HEK293T (cell line): ENCODE measurements around the gene SLC25A51.
A peak's percentile ranks its signal among the peaks of the same experiment; 100 is the strongest.

Experiments
- CTCF ChIA-PET: fragments of 350-600 bp; formaldehyde crosslinking; extraction: SDS; loops from one replicate; lab custom pipeline; 2021; ENCODE audit warnings: antibody characterized with exemption, inconsistent platforms; lab: Yijun Ruan, JAX
- POLR2A ChIA-PET: fragments of 350-600 bp; formaldehyde crosslinking; extraction: SDS; loops from one replicate; lab custom pipeline; 2020; ENCODE audit warnings: antibody characterized with exemption, inconsistent platforms; lab: Yijun Ruan, JAX
- DNase-seq: peaks from one replicate; pipeline ENCODE4 v3.0.0; 2012; ENCODE audit warnings: mixed read lengths; ENCODE audit errors: extremely low spot score
- ARNT ChIP-seq: fragments of 450-650 bp; IDR thresholded peaks from 2 replicates; pipeline ENCODE4 v1.6.1; 2017; ENCODE audit warnings: mild to moderate bottlenecking
- BHLHE40 ChIP-seq: fragments of 450-650 bp; IDR thresholded peaks from 2 replicates; pipeline ENCODE4 v1.6.1; 2016; ENCODE audit warnings: mild to moderate bottlenecking, moderate library complexity, borderline replicate concordance
- CTBP1 ChIP-seq: fragments of 450-650 bp; IDR thresholded peaks from 2 replicates; pipeline ENCODE4 v1.6.1; 2016; ENCODE audit warnings: borderline replicate concordance
- ELF4 ChIP-seq: fragments of 450-650 bp; IDR thresholded peaks from 2 replicates; pipeline ENCODE4 v1.6.1; 2017; ENCODE audit warnings: antibody characterized with exemption
- FOXA1 ChIP-seq: fragments of 450-650 bp; IDR thresholded peaks from 2 replicates; pipeline ENCODE4 v1.6.1; 2016; ENCODE audit warnings: mild to moderate bottlenecking
- FOXK2 ChIP-seq: fragments of 450-650 bp; IDR thresholded peaks from 2 replicates; pipeline ENCODE4 v1.6.1; 2016; ENCODE audit warnings: mild to moderate bottlenecking
- FOXM1 ChIP-seq: fragments of 450-650 bp; IDR thresholded peaks from 2 replicates; pipeline ENCODE4 v1.6.1; 2017; ENCODE audit warnings: mild to moderate bottlenecking, borderline replicate concordance
- HDGF ChIP-seq: fragments of 450-650 bp; IDR thresholded peaks from 2 replicates; pipeline ENCODE4 v1.6.1; 2017; ENCODE audit warnings: antibody characterized with exemption, borderline replicate concordance
- L3MBTL2 ChIP-seq: fragments of 450-650 bp; conservative IDR thresholded peaks from 2 replicates; pipeline ENCODE4 v1.6.1; 2016; ENCODE audit warnings: mild to moderate bottlenecking
- LEF1 ChIP-seq: fragments of 450-650 bp; IDR thresholded peaks from 2 replicates; pipeline ENCODE4 v1.6.1; 2017; ENCODE audit warnings: mild to moderate bottlenecking, borderline replicate concordance
- NFRKB ChIP-seq: fragments of 450-650 bp; IDR thresholded peaks from 2 replicates; pipeline ENCODE4 v1.6.1; 2016; ENCODE audit warnings: mild to moderate bottlenecking, moderate library complexity
- SP1 ChIP-seq: fragments of 450-650 bp; IDR thresholded peaks from 2 replicates; pipeline ENCODE4 v1.6.1; 2017
- SUZ12 ChIP-seq: fragments of 450-650 bp; IDR thresholded peaks from 2 replicates; pipeline ENCODE4 v1.6.1; 2016; ENCODE audit warnings: mild to moderate bottlenecking
- TARDBP ChIP-seq: fragments of 450-650 bp; IDR thresholded peaks from 2 replicates; pipeline ENCODE4 v1.6.1; 2016
- ZNF384 ChIP-seq: fragments of 450-650 bp; IDR thresholded peaks from 2 replicates; pipeline ENCODE4 v1.6.1; 2016
- TF ChIP-seq, protein P1 (sequence below): fragments of 450-650 bp; IDR thresholded peaks from 2 replicates; pipeline ENCODE4 v1.6.1; 2016

The SLC25A51 gene

GRCh38 chr9:37903647-37904444, at the start of gene SLC25A51:
Gene SLC25A51 (minus strand): TSS chr9:37904127. CDS start chr9:37888550, 15,577 bp downstream.
- ChIA-PET POLR2A (interaction anchor here (1.6 kb wide), 1 partner anchor 119 kb away, joined by 4 read pairs; the partner anchor contains the start of gene EXOSC3), CTCF (no interaction called here)
- TF ChIP-seq SUZ12, result no peak
- TF ChIP-seq L3MBTL2, result peak; percentile 78
- TF ChIP-seq CTBP1, result peak; percentile 83; the same call in 1 of the 2 replicates
- TF ChIP-seq SP1, result no peak
- no peak for TF ChIP-seq FOXK2
- DNase-seq, result peak; percentile 89

- no peak for TF ChIP-seq FOXM1
- TF ChIP-seq LEF1, result no peak
- TF ChIP-seq L3MBTL2, result no peak
- no peak for TF ChIP-seq BHLHE40
- TF ChIP-seq ARNT, result no peak
- POLR2A ChIA-PET, result no interaction called here
- CTCF ChIA-PET, result no interaction called here
- DNase-seq, result no peak
Observed at GRCh38 chr9:37953206-37953774, 49.4 kb upstream of the SLC25A51 start.

GRCh38 chr9:37952731-37953130, 48.8 kb upstream of the SLC25A51 start:
- ChIA-PET CTCF (no interaction called here), POLR2A (no interaction called here)
- no peak for DNase-seq
- TF ChIP-seq FOXM1 (no peak), FOXA1 (no peak), ZNF384 (no peak), ARNT (no peak), BHLHE40 (no peak), CTBP1 (no peak), SUZ12 (no peak), FOXK2 (no peak), LEF1 (no peak), NFRKB (no peak)

DNA sequence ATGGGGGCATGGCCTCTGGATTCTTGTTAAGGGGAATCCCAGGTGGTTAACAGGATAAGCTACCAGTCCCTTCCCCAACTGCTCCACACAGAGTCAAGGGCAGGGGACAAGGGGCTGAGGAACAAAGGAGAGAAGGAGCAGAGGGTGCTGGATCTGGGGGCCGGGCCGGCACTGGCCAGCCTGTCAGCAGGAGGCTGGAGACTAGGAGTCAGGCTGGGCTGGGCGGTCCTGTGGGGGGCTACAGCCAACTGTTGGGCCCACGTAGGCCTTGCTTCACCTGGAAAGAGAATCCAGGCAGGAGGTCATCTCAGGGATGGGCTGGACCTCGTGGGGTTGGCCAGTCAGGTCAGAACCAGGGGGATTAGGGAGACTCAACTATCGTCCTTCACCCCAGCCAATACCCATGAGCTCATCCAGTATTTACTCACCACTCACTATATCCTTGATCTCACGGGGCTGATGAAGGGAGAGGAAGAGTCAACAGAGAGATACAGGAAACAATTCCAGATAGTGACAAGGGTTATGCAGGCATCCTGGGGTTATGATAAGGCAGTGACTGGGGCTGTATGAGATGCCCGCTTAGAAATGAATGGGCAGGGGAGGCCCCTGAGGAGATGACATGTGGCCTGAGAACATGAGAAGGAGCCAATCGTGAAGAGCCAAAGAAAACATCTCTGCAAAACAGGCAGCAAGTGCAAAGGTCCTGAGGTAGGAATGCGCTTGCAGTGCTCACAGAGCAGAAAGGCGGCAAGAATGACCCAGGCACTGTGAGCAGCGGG, 47.9 kb upstream of the SLC25A51 start:
- ChIA-PET POLR2A (no interaction called here), CTCF (no interaction called here)
- TF ChIP-seq FOXK2, result no peak
- DNase-seq, result no peak

DNA sequence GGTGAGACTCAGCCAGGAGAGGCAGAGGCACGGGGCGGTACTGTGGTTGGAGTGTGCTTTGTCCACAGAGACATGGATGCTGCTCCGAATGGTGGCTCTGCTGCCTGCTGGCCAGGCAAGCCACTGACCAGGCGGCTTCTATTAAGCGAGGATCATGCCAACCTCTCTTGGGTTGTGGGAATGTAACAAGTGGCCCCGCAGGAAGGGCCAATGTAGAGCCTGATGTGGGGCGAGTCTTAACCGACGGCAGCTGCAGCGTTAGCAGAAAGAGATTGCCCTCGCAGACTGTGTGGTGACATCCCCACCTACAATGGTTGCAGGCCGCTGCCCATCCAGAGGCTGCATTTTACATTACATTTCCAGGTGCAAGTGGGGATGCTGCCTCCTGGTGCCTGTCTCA, 46.6 kb upstream of the SLC25A51 start:
- ChIA-PET CTCF (no interaction called here), POLR2A (no interaction called here)
- DNase-seq, result no peak
- no peak for TF ChIP-seq SUZ12
- TF ChIP-seq SP1, result no peak
- TF ChIP-seq L3MBTL2, result no peak
- TF ChIP-seq NFRKB, result no peak
- no peak for TF ChIP-seq ELF4
- TF ChIP-seq HDGF, result no peak
- TF ChIP-seq ARNT, result no peak
- TF ChIP-seq TARDBP, result no peak
- TF ChIP-seq LEF1, result no peak
- TF ChIP-seq, protein P1, sequence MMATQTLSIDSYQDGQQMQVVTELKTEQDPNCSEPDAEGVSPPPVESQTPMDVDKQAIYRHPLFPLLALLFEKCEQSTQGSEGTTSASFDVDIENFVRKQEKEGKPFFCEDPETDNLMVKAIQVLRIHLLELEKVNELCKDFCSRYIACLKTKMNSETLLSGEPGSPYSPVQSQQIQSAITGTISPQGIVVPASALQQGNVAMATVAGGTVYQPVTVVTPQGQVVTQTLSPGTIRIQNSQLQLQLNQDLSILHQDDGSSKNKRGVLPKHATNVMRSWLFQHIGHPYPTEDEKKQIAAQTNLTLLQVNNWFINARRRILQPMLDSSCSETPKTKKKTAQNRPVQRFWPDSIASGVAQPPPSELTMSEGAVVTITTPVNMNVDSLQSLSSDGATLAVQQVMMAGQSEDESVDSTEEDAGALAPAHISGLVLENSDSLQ, result no peak
- TF ChIP-seq ZNF384, result no peak
- no peak for TF ChIP-seq FOXM1
- TF ChIP-seq CTBP1, result no peak
- no peak for TF ChIP-seq BHLHE40

- no peak for TF ChIP-seq ARNT
- TF ChIP-seq ZNF384, result no peak
- TF ChIP-seq LEF1, result no peak
- no peak for TF ChIP-seq ELF4
- no peak for TF ChIP-seq FOXK2
- TF ChIP-seq SUZ12, result no peak
- TF ChIP-seq, protein P1, result no peak
- TF ChIP-seq FOXA1, result no peak
- TF ChIP-seq NFRKB, result no peak
- TF ChIP-seq BHLHE40, result no peak
- TF ChIP-seq HDGF, result no peak
- no peak for TF ChIP-seq FOXM1
- TF ChIP-seq L3MBTL2, result no peak
- no peak for TF ChIP-seq SP1
- no peak for TF ChIP-seq TARDBP
- ChIA-PET CTCF (no interaction called here), POLR2A (no interaction called here)
- no peak for DNase-seq
Observed at GRCh38 chr9:37949576-37949975, 45.6 kb upstream of the SLC25A51 start.
